KOPT-K1 (cell line): ENCODE measurements around the gene LRCH4.
"Not testable (repeated sequence)": the region's sequence is repeated elsewhere in the genome, so short reads cannot be mapped to it uniquely, and the experiment has no call there.

ENCODE experiments used
- H3K27ac ChIP-seq: fragments of 200-600 bp; sonication (generic); 2 replicates; pipeline ENCODE4 v1.5.1; 2016; ENCODE audit warnings: antibody characterized with exemption, mild to moderate bottlenecking, low read depth, low read length; ENCODE audit not compliant: poor library complexity, severe bottlenecking
- H3K36me3 ChIP-seq: fragments of 200-600 bp; sonication (generic); 2 replicates; pipeline ENCODE4 v1.5.1; 2017; ENCODE audit warnings: antibody characterized with exemption, mild to moderate bottlenecking, low read length, moderate library complexity; ENCODE audit not compliant: insufficient read depth
- H3K9me3 ChIP-seq: fragments of 200-600 bp; sonication (generic); 2 replicates; pipeline ENCODE4 v1.5.1; 2017; ENCODE audit warnings: antibody characterized with exemption, low read length, mild to moderate bottlenecking; ENCODE audit not compliant: insufficient read depth, poor library complexity, severe bottlenecking

Gene LRCH4

DNA sequence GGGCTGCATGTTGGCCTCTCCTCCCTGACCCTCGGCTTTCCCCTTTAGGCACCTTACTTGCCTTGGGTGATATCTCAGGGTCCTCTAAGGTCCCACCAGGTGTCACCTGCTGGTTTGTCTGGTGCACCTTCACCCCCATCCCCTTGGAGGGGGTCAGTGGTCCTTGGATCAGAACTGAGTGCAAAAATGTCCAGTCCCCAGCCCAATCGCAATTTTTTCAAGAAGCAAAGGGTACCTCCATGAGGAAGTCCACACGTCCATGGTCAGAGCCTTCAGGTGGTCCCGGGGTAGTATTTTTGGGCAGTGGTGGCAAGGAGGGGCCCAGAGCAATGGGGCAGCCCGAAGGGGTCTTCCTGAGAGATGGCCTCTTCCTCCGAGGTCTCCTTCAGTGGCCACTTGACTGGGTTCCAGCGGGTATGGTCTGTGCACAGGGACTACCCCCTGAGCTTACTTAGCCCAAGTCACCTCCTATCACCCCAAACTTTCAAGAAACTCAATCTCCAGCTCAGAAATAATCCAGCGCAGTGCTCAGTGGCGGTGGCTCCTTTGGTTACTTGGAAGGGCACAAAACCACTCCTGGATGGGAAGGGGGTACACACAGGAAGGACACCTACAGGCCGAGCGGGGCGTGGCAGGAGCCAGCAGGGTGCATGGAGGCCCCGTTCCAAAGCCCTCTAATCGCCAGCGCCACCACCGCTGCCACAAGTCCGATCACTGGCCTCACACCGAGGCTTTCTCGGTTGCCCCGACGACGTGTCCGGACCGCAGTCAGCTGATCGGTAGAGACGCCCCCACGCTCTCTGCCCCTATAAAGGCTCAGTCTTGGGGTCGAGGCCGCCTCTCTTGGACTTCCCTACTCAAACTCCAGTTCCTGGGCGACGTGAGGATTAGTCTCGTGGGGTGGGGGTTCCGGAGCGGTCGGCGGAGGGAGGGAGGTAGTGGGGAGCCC lies 16.8 kb downstream of the LRCH4 start:
- no peak overlapping the region for H3K27ac ChIP-seq
- H3K9me3 ChIP-seq, result no peaks in the 10 kb centered on the region
- peaks cover 20% of the 10 kb centered on the region for H3K36me3 ChIP-seq

DNA sequence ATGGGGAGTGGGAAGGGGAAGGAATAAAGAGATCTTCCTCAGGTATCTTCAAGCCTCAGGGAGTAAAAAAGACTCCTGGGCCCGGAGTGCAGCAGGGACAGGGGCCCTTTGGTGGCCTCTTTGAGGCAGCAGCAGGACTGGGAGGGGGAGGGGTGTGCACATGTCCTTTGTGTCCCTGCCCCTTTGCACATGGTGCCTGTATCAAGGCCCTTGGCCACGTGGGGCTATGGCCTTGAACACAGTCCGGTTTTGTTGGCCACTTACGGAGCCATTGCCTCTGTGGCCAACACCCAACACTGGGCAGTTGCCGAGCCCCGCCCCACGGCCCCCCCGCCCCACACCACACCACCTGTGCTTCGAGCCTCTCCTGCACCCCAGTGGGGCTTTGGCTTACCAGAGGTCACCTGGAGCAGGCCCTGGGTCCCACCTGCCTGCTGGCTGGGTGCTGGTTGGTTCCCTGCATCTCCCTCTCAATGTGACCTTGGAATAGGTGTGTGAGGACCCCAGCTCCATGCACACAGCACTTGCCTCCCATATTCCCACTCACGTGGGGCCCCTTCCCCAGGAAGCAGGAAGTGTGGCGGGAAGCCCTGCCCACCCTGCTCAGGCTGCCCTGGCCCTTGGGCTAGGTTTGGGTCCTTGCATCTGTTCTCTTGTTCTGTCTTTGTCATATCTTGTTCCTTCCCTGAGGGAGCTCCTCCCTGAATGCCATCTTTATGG lies 17.6 kb downstream of the LRCH4 start:
- H3K9me3 ChIP-seq, result no peaks in the 10 kb centered on the region
- H3K36me3 ChIP-seq, result peaks cover 22% of the 10 kb centered on the region
- H3K27ac ChIP-seq, result no peak overlapping the region

DNA sequence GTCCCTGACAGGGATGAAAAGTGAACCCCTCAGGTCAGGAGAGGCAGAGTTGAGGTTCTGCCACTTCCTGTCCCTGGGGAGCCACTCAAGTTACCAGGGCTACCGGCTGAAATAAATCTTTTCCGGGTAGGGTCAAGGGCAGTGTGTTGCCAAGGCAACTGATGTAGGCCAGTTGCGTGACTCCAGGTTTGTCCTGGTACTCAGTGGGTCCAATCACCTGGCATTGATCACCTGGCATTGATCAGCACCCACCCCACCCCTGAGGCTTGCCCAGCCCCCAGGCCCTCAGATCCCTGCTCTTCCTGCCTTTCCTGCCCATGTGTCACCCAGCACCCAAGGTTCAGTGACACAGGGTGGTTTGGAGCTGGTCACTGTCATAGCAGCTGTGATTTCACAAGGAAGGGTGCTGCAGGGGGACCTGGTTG lies 18.2 kb downstream of the LRCH4 start:
- H3K36me3 ChIP-seq, result peaks cover 22% of the 10 kb centered on the region; the same call in 1 of the 2 replicates
- H3K27ac ChIP-seq, result no peak overlapping the region
- no peaks in the 10 kb centered on the region for H3K9me3 ChIP-seq

DNA sequence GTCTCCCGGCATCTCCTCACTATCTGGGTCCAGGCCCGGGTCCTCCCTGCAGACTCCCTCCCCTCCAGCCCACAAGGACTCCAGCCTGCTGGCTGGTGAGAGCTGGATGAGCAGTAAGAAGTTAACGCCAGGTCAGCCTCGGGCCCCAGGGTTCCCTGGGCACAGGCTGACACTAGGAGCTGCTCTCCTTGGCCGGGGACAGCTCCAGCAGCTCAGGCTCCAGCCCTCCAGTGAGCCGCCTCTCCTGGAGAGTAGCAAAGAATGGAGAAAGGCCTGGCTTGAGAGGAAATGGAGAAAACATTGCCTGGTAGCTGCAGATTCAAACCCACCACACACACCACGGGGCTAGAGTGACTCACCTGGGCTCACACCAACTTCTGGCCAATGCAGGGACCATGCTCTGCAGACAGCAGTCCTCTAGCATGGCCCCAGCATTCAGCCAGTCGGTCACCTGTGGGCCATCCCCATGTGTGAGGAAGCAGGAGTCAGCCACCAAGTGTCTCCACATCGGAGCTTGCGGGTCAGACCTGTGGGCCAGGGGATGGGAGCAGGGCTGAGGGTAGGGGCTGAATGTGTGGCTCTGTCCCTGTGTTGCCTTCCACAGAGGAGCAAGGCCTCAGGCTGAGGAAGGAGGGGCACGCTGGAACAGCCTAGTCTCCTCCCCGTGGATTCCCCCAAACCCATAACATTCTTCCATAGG lies 18.7 kb downstream of the LRCH4 start:
- Histone ChIP-seq H3K9me3 (no peaks in the 10 kb centered on the region), H3K27ac (no peak overlapping the region), H3K36me3 (peaks cover 23% of the 10 kb centered on the region; the same call in 1 of the 2 replicates)

DNA sequence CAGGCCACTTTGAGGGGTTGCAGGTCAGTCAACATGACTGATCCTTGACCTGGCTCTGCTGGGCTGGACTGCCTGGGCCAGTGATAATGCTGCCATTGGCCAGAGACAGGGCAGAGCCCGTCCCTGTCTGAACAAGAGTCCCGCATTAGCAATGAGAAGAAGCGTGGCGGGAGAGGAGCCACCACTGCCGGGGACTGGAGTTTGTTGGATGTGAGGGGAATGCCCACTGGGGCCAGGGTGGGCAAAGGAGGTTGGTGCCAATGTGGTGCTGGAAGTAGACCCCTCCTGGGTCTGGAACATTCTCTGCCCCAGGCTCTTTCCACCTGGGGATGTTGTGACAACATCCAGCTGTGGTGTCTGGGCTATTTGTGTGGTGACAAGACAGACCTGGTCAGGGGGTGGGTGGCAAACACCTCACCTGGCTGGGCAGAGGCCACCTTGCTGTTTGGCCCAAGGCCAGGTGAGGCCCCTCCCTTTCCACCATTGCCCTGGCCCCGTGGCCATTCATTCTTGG lies 19.9 kb downstream of the LRCH4 start:
- no peak overlapping the region for H3K27ac ChIP-seq
- H3K36me3 ChIP-seq, result peaks cover 17% of the 10 kb centered on the region; the same call in 1 of the 2 replicates
- H3K9me3 ChIP-seq, result no peaks in the 10 kb centered on the region

DNA sequence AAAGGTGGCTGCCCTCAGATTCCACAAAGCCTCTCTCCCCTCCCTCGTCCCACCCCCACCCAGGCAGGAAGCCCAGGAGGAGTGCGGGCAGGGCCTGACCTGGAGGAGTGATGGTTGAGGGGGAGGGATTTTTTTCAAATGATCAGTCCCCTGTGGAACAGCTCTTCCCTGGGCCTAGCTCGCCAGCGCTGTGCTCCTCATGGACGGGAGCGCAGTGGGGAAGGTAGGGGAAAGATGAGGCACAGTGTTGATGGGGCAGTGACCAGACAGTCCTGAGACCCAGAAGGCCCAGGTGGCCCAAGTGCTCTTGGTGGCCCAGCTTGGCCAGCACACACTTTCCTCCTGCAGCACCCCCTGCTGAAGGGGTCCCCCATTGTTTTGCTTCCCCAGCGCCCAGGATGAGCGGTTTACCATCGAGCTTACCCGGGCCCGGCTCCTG lies 20.8 kb downstream of the LRCH4 start:
- H3K36me3 ChIP-seq, result peaks cover 21% of the 10 kb centered on the region; the same call in 1 of the 2 replicates
- no peak overlapping the region for H3K27ac ChIP-seq
- no peaks in the 10 kb centered on the region for H3K9me3 ChIP-seq

DNA sequence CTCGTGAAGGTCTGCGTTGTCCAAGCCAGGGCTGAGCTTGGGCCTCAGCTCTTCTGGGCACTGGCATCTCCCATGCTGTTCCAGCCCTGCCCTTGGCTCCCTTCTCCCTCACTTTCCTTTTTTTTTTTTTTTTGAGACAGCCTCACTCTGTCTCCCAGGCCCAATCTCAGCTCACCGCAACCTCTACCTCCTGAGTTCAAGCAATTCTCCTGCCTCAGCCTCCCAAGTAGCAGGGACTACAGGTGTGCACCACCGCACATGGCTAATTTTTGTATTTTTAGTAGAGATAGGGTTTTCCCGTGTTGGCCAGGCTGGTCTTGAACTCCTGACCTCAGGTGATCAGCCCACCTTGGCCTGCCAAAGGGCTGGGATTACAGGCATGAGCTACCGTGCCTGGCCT lies 21.5 kb downstream of the LRCH4 start:
- H3K9me3 ChIP-seq, H3K27ac ChIP-seq: not testable (repeated sequence)
- peaks cover 24% of the 10 kb centered on the region; the same call in 1 of the 2 replicates for H3K36me3 ChIP-seq

DNA sequence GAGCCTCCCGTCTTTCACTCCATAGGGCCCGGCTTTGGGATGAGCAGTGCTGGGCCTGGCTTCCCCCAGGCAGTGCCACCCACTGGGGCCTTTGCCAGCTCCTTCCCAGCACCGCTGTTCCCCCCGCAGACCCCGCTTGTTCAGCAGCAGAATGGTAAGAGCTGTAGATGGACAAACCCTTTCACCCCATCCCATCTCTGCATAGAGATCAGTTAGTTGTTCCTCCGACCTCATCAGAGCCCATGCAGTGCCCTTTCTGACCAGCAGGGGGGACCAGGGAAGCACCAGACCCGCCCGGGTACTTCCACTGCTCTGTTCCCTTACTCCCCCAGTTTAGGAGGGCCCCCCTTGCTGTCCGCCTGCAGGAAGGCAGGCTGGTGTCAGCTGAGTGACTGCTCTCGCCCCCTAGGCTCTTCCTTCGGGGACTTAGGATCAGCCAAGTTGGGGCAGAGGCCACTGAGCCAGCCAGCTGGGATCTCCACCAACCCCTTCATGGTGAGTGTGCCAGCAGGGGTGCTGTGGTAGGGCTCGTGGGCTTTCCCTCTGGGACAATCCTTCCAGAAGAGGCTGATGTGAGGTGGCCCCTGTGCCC lies 22.0 kb downstream of the LRCH4 start:
- Histone ChIP-seq H3K27ac (no peak overlapping the region), H3K9me3 (no peaks in the 10 kb centered on the region), H3K36me3 (peaks cover 24% of the 10 kb centered on the region; the same call in 1 of the 2 replicates)

DNA sequence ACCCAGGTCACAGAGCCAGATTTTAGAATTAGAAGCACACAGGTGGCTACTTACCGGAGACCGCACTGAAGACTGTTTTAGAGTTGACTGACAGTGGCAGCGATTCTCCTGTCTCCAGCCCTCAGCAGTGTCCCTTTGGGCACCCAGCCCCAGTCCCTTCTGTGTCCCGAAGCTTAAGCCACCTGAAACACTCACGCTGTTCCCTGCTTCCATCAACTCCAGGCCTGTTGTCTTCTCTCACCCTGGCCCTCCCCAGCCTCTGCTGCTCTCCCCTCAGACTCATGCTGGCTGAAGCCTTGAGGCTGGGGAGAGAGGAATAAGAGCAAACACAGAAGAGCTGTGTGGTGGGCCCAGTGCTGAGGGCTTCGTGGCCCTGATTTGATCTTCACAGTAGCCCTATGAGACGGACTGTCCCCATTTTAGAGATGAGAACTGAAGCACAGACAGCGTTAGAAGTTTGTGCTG lies 22.8 kb downstream of the LRCH4 start:
- H3K27ac ChIP-seq, result no peak overlapping the region
- no peaks in the 10 kb centered on the region for H3K9me3 ChIP-seq
- H3K36me3 ChIP-seq, result peaks cover 24% of the 10 kb centered on the region; the same call in 1 of the 2 replicates

DNA sequence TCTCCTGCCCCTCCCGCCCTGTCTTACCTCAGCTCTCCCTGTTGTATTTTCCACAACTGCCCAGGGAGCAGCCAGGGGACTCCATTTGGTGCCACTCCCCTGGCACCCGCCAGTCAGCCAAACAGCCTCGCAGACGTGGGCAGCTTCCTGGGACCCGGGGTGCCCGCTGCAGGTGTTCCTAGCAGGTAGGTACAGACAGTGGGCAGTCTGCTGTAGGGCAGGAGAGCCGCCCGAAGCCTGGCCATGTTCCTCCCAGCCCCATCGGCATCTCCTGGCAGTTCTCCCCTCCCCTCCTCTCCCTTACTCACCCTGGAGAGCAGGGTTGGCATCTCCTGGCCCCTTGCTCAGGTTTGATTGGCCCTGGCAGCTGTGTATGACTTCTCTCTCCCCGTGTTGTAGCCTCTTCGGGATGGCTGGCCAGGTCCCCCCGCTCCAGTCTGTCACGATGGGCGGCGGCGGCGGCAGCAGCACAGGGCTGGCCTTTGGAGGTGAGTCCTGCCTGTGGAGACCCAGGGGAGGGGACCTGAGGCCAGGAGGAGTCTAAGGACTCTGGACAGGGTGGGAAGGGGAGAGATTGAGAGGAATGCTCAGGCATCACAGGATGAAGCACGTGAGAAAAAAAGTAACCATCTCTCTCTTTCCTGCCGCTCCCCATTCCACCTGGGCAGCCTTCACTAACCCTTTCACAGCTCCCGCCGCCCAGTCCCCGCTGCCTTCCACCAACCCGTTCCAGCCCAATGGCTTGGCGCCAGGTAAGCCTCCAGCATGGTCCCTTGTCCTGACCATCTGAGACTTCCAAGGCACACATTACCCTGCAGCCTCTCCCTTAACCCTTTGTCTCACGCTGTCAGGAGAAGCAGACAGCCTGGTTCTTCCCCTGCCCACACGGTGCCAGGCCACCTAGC lies 23.5 kb downstream of the LRCH4 start:
- H3K36me3 ChIP-seq, result peaks cover 24% of the 10 kb centered on the region; the same call in 1 of the 2 replicates
- H3K9me3 ChIP-seq, result no peaks in the 10 kb centered on the region
- H3K27ac ChIP-seq, result no peak overlapping the region

DNA sequence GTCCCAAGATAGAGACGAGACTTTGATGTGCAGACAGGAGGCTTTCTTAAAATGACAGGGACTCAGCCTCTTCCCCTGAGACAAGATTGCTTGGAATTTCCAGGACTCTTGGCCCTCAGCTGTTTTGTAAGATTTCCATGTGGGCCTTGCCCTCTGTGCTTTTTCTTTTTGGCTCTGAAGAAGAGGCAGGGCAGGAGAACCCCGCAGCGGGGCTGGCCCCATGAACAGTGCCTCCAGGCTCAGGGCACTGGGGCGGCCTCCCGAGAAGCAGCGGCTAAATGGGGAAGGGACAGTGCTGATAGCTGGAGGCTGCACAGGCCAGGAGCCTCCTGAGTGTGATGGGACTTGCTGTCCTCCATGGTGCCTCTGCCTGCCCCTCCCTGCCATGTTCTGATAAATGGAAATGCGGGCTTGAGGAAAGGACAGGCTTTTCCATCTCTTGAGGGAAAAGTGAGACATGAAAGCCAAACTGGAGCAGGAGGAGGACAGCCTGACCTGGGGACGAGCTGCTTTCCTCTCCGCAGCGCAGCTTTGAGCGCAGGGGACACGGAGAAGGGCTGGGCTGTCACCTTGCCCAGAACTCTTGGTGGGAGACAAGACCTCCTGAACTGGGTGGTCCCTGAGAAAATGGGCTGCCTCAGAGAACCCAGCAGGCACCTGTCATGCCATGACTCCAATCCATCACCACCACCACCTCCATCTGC lies 24.3 kb downstream of the LRCH4 start:
- Histone ChIP-seq H3K36me3 (peaks cover 28% of the 10 kb centered on the region), H3K9me3 (no peaks in the 10 kb centered on the region), H3K27ac (no peak overlapping the region)

DNA sequence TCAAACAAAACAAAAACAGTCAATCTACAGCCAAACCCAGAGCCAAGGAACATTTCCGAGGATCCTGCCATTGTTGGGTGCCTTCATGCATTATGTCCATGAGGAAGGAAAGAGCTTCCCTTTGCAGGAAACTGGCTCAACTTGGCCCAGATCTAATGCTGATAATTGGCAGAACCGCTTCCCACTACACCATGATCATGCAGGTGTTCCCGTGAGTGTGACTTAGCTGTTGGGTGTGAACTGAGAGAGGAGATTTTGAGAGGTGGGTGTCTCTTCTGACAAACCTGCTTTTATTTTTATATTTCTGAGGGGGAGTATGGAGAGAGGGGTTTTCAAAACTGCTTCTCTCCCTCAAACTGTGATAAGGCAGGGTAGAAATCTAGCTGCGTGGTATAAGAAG lies 26.8 kb downstream of the LRCH4 start:
- peaks cover 52% of the 10 kb centered on the region for H3K36me3 ChIP-seq
- no peak overlapping the region for H3K27ac ChIP-seq
- H3K9me3 ChIP-seq, result no peaks in the 10 kb centered on the region

DNA sequence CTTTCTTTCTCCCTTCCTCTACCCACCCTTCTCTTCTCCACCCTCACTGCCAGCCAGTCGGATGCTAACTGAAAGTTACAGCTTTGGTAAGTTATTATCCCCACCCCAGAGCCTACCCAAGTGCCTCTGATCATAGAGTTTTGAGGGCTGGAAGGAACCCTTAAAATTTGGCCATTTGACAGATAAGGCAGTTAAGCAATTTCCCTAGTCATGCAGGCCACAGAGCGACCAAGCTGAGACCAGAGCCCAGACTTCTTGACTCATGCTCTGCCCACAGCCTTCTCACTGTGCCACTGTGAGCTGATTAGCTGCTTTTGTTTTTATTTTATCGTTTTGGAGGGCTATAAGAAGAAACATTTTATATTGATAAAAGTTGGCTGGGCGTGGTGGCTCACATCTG lies 29.4 kb downstream of the LRCH4 start:
- Histone ChIP-seq H3K9me3 (no peaks in the 10 kb centered on the region), H3K36me3 (peaks cover 55% of the 10 kb centered on the region), H3K27ac (no peak overlapping the region)
